ENCODE measurements around the gene PLA2R1.

The PLA2R1 gene

DNA sequence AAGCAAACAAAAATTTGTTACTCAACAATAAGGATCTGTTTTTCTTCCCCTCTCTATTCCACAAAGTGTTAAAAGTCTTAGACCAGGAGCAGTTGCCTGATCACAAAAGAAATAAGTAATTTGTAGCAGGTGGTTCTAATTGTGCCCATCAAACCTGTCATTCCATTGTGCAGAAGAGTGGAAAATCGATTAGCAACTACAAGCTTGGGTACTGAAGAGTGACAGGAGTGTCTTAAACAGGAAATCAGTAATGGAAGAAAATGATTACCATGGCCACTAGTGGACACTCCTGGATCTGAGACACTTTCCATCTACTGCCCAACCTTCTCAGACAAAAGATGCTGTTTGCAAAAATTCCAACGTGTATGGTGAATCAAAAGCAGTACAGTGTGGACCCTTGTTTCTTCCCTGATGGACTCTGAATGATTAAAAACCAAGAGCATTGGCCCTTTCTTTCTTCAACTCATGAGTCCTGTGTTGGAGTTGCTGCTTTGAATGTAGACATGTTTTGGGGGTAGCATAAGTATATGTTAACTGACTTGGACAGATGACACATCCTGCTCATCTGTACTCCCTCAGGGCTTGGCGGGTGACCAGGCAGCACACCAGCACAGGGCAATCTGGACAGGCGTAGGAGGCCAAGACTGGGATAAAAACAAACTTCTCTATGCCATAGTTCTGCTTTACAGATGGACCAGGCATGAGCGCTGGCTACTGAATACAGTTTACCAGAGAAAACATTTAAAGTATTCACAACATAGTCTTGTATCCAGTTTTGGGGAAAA is 51.9 kb downstream of the PLA2R1 start (continued):
- TF ChIP-seq, protein P1, sequence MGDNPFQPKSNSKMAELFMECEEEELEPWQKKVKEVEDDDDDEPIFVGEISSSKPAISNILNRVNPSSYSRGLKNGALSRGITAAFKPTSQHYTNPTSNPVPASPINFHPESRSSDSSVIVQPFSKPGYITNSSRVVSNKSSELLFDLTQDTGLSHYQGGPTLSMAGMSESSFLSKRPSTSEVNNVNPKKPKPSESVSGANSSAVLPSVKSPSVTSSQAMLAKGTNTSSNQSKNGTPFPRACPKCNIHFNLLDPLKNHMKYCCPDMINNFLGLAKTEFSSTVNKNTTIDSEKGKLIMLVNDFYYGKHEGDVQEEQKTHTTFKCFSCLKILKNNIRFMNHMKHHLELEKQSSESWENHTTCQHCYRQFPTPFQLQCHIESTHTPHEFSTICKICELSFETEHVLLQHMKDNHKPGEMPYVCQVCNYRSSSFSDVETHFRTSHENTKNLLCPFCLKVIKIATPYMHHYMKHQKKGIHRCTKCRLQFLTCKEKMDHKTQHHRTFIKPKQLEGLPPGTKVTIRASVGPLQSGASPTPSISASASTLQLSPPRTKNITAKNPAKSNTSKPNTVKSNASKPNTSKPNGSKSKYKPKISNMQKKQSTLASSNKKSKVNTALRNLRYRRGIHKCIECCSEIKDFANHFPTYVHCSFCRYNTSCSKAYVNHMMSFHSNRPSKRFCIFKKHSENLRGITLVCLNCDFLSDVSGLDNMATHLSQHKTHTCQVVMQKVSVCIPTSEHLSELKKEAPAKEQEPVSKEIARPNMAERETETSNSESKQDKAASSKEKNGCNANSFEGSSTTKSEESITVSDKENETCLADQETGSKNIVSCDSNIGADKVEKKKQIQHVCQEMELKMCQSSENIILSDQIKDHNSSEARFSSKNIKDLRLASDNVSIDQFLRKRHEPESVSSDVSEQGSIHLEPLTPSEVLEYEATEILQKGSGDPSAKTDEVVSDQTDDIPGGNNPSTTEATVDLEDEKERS (tag by site-specific recombination; IDR thresholded peaks at IDR 0.05), result no peak

DNA sequence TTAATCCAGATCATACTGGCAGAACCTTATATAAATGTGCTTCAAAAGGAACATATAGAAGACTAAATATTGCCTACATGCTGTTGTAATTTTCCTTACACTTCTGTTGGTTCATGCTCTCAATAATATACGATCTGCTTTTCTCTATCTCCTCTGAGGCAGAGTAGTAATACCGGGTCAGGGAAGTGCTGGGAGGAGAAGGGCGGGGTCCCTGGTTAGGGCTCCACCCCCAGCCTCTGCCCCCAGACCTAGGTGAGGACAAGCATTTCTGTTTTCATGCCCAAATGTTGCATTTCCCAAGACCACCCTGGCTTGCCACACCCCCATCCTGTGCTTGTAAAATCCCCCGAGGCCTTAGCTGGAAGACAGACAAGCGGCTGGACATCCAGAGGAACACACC is 55.3 kb downstream of the PLA2R1 start:
- no peak overlapping the region for H3K4me3 ChIP-seq (ENCODE audit: low read depth, low read length)
- H3K27ac ChIP-seq (ENCODE audit: extremely low read depth, low read depth, low read length), result no peak overlapping the region
- H3K9me3 ChIP-seq (ENCODE audit: control insufficient read depth, insufficient read depth, low read depth, low read length), result no peaks in the 10 kb centered on the region
- H3K4me1 ChIP-seq (ENCODE audit: control insufficient read depth, insufficient read depth, low read length), result no peaks in the 10 kb centered on the region
- no peaks in the 10 kb centered on the region for H3K36me3 ChIP-seq (ENCODE audit: control insufficient read depth in 2 of 2, insufficient read depth in 1 of 2, low read length in 2 of 2)
- ChIA-PET CTCF (no interaction called here), POLR2A (no interaction called here)
- TF ChIP-seq ZEB2 (tag by site-specific recombination; IDR thresholded peaks at IDR 0.05) (no peak), ZNF121 (tag by site-specific recombination; IDR thresholded peaks at IDR 0.05) (no peak), ZNF16 (tag by site-specific recombination; IDR thresholded peaks at IDR 0.05; ENCODE audit: low read depth) (no peak), ZNF658 (tag by site-specific recombination; IDR thresholded peaks at IDR 0.05) (no peak), ZNF404 (tag by site-specific recombination; IDR thresholded peaks at IDR 0.05) (no peak)
- TF ChIP-seq, protein P2, sequence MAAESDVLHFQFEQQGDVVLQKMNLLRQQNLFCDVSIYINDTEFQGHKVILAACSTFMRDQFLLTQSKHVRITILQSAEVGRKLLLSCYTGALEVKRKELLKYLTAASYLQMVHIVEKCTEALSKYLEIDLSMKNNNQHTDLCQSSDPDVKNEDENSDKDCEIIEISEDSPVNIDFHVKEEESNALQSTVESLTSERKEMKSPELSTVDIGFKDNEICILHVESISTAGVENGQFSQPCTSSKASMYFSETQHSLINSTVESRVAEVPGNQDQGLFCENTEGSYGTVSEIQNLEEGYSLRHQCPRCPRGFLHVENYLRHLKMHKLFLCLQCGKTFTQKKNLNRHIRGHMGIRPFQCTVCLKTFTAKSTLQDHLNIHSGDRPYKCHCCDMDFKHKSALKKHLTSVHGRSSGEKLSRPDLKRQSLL (tag by site-specific recombination; IDR thresholded peaks at IDR 0.05), result no peak

DNA sequence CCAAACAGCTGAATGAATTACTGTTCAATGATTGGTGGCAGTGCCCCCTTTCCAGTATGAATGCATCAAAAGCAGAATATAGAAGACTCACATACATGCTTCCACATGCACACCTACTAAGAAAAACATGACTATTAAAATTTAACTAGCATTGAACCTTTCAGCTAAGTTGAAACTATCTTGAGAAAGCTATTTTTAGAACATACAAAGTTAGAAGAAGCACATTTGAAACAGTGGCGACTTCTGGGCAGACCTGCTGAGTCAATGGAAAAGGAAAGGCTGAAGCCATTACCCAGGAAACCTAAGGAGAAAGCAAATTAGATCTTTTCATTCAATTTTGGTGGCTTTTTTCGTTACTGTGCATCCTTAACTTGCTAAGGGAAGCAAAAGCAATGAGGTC is 55.9 kb downstream of the PLA2R1 start:
- Histone ChIP-seq H3K4me1 (ENCODE audit: control insufficient read depth, insufficient read depth, low read length) (no peaks in the 10 kb centered on the region), H3K9me3 (ENCODE audit: control insufficient read depth, insufficient read depth, low read depth, low read length) (no peaks in the 10 kb centered on the region), H3K27ac (ENCODE audit: extremely low read depth, low read depth, low read length) (no peak overlapping the region), H3K36me3 (ENCODE audit: control insufficient read depth in 2 of 2, insufficient read depth in 1 of 2, low read length in 2 of 2) (no peaks in the 10 kb centered on the region), H3K4me3 (ENCODE audit: low read depth, low read length) (no peak overlapping the region)
- no peak for TF ChIP-seq SP7 (tag by site-specific recombination; IDR thresholded peaks at IDR 0.05)
- no peak for TF ChIP-seq ZNF626 (tag by site-specific recombination; IDR thresholded peaks at IDR 0.05)
- TF ChIP-seq KLF9 (tag by site-specific recombination; IDR thresholded peaks at IDR 0.05; ENCODE audit: low read depth), result no peak
- no peak for TF ChIP-seq HOXC10 (CRISPR knock-in tag; IDR thresholded peaks at IDR 0.05)
- no peak for TF ChIP-seq ZNF561 (tag by site-specific recombination; IDR thresholded peaks at IDR 0.05; ENCODE audit: borderline replicate concordance)
- no peak for TF ChIP-seq RBAK (tag by site-specific recombination; IDR thresholded peaks at IDR 0.05)
- TF ChIP-seq, protein P3, sequence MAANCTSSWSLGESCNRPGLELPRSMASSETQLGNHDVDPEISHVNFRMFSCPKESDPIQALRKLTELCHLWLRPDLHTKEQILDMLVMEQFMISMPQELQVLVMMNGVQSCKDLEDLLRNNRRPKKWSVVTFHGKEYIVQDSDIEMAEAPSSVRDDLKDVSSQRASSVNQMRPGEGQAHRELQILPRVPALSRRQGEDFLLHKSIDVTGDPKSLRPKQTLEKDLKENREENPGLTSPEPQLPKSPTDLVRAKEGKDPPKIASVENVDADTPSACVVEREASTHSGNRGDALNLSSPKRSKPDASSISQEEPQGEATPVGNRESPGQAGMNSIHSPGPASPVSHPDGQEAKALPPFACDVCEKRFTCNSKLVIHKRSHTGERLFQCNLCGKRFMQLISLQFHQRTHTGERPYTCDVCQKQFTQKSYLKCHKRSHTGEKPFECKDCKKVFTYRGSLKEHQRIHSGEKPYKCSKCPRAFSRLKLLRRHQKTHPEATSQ (tag by site-specific recombination; IDR thresholded peaks at IDR 0.05), result no peak
- TF ChIP-seq, protein P4, sequence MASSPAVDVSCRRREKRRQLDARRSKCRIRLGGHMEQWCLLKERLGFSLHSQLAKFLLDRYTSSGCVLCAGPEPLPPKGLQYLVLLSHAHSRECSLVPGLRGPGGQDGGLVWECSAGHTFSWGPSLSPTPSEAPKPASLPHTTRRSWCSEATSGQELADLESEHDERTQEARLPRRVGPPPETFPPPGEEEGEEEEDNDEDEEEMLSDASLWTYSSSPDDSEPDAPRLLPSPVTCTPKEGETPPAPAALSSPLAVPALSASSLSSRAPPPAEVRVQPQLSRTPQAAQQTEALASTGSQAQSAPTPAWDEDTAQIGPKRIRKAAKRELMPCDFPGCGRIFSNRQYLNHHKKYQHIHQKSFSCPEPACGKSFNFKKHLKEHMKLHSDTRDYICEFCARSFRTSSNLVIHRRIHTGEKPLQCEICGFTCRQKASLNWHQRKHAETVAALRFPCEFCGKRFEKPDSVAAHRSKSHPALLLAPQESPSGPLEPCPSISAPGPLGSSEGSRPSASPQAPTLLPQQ (tag by site-specific recombination; IDR thresholded peaks at IDR 0.05), result no peak
- ChIA-PET CTCF (no interaction called here), POLR2A (no interaction called here)
